ENCODE results near the gene ASIC4. TPM values are rescaled to one million over a fixed set of nuclear protein-coding genes. Genes with fewer than 3 reads are reported as not detected.

Gene ASIC4
- total RNA-seq, 1 experiment from 2014 or later: 0.79 TPM

DNA sequence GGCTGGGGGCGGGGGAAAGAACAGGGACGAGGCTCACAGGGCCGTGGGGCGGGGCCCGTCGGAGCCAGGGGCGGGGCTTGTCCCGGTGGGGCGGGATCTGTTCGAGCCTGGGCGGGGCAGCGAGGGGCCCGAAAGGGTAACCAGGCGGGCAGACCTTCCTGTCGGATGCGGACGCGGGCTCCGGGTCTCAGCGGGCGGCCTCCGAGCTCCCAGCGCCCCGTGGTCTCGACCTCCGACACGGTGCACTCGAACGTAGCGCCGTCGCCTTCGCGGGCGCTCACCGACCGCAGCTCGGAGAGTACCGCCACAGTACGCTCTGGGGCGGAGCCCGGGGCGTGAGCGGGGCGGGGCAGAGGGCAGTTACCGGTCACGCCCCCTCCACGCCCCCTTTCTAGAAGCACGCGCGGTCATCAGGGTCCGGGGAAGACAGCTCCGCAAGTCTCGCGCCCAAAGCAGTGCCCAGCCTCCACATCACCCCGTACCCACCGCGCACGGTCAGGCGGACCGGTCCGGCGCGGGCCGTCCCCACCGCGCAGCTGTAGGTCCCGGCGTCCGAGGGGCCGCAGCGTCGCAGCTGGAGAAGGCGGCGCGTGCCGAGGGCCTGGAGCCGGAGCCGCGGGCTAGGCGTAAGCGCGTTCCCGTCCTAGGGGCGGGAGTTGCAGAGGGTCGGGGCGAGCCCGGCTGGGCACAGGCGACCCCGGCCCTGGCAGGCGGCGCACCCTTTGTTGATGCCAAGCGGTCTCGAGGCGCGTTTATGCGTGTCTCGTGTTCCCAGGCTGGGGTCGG lies 38.3 kb downstream of the ASIC4 start (continued):
- TF ChIP-seq TEAD1 (CRISPR knock-in tag; IDR thresholded peaks at IDR 0.05) (0 out of 2 replicates have a peak, but pooled peaks have one; percentile 69), ZNF416 (CRISPR knock-in tag; IDR thresholded peaks at IDR 0.05) (no peak; the same call in 1 of the 2 replicates), RELA (CRISPR knock-in tag; IDR thresholded peaks at IDR 0.05; ENCODE audit: borderline replicate concordance) (peak; percentile 67; the same call in 1 of the 2 replicates), TP53 (CRISPR knock-in tag; IDR thresholded peaks at IDR 0.05) (peak; percentile 87; the same call in 1 of the 2 replicates), ZNF121 (CRISPR knock-in tag; IDR thresholded peaks at IDR 0.05) (no peak)

DNA sequence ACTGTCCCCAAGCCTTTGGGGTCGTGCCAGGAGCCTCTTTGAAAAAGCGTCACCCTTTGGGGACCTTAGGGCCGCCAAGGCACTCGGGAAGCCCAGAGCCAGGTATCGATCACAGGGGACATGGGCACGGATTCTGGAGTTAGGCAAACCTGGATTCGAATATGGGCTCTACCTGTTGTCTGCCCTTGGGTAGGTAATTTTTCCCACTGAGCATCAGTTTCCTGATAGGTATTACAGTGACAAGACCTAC lies 38.8 kb downstream of the ASIC4 start:
- ChIA-PET POLR2A (interaction anchor here (0.8 to 2.8 kb wide), 5 partner anchors 8 to 44 kb away, joined by 3 to 17 read pairs (median 14); partner anchors contain the start of genes CHPF, INHA, OBSL1 and STK11IP), CTCF (interaction anchor here (1.0 to 3.9 kb wide), 6 partner anchors 8 to 57 kb away, joined by 4 to 35 read pairs (median 7); partner anchors contain the start of genes CHPF and TMEM198)
- no peak for DNase-seq (ENCODE audit: low spot score)
- Mint-ChIP-seq H3K4me3 (peak overlapping the region; percentile 53), H3K36me3 (peaks cover 10% of the 10 kb centered on the region; the same call in 1 of the 2 replicates), H3K27ac (no peak overlapping the region), H3K4me1 (peaks cover 10% of the 10 kb centered on the region), H3K27me3 (ENCODE audit: low read depth) (peaks cover 38% of the 10 kb centered on the region), H3K9me3 (no peaks in the 10 kb centered on the region)
- TF ChIP-seq, protein P1, sequence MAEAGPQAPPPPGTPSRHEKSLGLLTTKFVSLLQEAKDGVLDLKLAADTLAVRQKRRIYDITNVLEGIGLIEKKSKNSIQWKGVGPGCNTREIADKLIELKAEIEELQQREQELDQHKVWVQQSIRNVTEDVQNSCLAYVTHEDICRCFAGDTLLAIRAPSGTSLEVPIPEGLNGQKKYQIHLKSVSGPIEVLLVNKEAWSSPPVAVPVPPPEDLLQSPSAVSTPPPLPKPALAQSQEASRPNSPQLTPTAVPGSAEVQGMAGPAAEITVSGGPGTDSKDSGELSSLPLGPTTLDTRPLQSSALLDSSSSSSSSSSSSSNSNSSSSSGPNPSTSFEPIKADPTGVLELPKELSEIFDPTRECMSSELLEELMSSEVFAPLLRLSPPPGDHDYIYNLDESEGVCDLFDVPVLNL (CRISPR knock-in tag; IDR thresholded peaks at IDR 0.05; ENCODE audit: borderline replicate concordance, low read depth): no peak
- TF ChIP-seq, protein P2, sequence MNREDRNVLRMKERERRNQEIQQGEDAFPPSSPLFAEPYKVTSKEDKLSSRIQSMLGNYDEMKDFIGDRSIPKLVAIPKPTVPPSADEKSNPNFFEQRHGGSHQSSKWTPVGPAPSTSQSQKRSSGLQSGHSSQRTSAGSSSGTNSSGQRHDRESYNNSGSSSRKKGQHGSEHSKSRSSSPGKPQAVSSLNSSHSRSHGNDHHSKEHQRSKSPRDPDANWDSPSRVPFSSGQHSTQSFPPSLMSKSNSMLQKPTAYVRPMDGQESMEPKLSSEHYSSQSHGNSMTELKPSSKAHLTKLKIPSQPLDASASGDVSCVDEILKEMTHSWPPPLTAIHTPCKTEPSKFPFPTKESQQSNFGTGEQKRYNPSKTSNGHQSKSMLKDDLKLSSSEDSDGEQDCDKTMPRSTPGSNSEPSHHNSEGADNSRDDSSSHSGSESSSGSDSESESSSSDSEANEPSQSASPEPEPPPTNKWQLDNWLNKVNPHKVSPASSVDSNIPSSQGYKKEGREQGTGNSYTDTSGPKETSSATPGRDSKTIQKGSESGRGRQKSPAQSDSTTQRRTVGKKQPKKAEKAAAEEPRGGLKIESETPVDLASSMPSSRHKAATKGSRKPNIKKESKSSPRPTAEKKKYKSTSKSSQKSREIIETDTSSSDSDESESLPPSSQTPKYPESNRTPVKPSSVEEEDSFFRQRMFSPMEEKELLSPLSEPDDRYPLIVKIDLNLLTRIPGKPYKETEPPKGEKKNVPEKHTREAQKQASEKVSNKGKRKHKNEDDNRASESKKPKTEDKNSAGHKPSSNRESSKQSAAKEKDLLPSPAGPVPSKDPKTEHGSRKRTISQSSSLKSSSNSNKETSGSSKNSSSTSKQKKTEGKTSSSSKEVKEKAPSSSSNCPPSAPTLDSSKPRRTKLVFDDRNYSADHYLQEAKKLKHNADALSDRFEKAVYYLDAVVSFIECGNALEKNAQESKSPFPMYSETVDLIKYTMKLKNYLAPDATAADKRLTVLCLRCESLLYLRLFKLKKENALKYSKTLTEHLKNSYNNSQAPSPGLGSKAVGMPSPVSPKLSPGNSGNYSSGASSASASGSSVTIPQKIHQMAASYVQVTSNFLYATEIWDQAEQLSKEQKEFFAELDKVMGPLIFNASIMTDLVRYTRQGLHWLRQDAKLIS (CRISPR knock-in tag; IDR thresholded peaks at IDR 0.05; ENCODE audit: borderline replicate concordance): no peak
- TF ChIP-seq, protein P3, sequence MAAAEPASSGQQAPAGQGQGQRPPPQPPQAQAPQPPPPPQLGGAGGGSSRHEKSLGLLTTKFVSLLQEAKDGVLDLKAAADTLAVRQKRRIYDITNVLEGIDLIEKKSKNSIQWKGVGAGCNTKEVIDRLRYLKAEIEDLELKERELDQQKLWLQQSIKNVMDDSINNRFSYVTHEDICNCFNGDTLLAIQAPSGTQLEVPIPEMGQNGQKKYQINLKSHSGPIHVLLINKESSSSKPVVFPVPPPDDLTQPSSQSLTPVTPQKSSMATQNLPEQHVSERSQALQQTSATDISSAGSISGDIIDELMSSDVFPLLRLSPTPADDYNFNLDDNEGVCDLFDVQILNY (CRISPR knock-in tag; IDR thresholded peaks at IDR 0.05): peak; percentile 14; the same call in 1 of the 2 replicates
- no peak for TF ChIP-seq GTF2I (CRISPR knock-in tag; conservative IDR thresholded peaks at IDR 0.05)
- ATAC-seq: no peak

DNA sequence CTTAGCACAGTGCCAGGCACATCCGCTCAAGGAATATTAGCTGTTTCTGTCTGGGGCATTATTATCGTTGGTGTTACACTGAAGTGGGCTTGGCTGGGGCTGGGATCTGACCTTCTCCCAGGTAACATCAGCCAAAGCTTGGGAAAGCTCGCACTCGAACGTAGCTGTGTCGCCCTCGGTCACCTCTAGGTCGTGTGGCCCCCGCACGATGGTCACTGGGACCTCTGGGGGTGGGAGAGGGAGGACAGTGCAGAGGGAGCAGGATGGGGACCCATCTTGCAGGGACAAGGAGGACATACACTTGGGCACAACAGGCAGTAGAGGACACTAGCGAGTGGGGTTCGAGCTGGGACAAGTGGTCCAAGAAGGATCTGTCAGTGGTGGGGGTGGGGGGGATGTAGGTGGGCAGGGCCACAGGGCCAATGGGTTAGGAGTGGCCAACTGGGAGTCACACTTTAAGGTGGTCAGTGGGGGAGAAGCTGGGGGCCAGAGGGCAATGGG lies 39.2 kb downstream of the ASIC4 start:
- no peak for ATAC-seq
- ChIA-PET CTCF (interaction anchor here (1.5 to 3.9 kb wide), 3 partner anchors 8 to 24 kb away, joined by 6 to 35 read pairs (median 15); no protein-coding TSS in a partner anchor), POLR2A (interaction anchor here (0.6 to 2.8 kb wide), 3 partner anchors 8 to 44 kb away, joined by 3 to 17 read pairs (median 14); partner anchors contain the start of genes OBSL1 and STK11IP)
- Mint-ChIP-seq H3K27ac (no peak overlapping the region), H3K27me3 (ENCODE audit: low read depth) (peaks cover 38% of the 10 kb centered on the region), H3K4me3 (peak overlapping the region; percentile 53), H3K4me1 (peaks cover 10% of the 10 kb centered on the region), H3K9me3 (no peaks in the 10 kb centered on the region), H3K36me3 (peaks cover 7% of the 10 kb centered on the region; the same call in 1 of the 2 replicates)
- no peak for DNase-seq (ENCODE audit: low spot score)
- TF ChIP-seq, protein P4, sequence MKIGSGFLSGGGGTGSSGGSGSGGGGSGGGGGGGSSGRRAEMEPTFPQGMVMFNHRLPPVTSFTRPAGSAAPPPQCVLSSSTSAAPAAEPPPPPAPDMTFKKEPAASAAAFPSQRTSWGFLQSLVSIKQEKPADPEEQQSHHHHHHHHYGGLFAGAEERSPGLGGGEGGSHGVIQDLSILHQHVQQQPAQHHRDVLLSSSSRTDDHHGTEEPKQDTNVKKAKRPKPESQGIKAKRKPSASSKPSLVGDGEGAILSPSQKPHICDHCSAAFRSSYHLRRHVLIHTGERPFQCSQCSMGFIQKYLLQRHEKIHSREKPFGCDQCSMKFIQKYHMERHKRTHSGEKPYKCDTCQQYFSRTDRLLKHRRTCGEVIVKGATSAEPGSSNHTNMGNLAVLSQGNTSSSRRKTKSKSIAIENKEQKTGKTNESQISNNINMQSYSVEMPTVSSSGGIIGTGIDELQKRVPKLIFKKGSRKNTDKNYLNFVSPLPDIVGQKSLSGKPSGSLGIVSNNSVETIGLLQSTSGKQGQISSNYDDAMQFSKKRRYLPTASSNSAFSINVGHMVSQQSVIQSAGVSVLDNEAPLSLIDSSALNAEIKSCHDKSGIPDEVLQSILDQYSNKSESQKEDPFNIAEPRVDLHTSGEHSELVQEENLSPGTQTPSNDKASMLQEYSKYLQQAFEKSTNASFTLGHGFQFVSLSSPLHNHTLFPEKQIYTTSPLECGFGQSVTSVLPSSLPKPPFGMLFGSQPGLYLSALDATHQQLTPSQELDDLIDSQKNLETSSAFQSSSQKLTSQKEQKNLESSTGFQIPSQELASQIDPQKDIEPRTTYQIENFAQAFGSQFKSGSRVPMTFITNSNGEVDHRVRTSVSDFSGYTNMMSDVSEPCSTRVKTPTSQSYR (CRISPR knock-in tag; IDR thresholded peaks at IDR 0.05): no peak
- TF ChIP-seq ZNF416 (CRISPR knock-in tag; IDR thresholded peaks at IDR 0.05): no peak
- no peak for TF ChIP-seq JUN (CRISPR knock-in tag; IDR thresholded peaks at IDR 0.05)
- TF ChIP-seq, protein P5, sequence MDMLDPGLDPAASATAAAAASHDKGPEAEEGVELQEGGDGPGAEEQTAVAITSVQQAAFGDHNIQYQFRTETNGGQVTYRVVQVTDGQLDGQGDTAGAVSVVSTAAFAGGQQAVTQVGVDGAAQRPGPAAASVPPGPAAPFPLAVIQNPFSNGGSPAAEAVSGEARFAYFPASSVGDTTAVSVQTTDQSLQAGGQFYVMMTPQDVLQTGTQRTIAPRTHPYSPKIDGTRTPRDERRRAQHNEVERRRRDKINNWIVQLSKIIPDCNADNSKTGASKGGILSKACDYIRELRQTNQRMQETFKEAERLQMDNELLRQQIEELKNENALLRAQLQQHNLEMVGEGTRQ (CRISPR knock-in tag; IDR thresholded peaks at IDR 0.05): no peak
- no peak for TF ChIP-seq ZNF317 (CRISPR knock-in tag; IDR thresholded peaks at IDR 0.05; ENCODE audit: borderline replicate concordance, low read depth)
- TF ChIP-seq, protein P6, sequence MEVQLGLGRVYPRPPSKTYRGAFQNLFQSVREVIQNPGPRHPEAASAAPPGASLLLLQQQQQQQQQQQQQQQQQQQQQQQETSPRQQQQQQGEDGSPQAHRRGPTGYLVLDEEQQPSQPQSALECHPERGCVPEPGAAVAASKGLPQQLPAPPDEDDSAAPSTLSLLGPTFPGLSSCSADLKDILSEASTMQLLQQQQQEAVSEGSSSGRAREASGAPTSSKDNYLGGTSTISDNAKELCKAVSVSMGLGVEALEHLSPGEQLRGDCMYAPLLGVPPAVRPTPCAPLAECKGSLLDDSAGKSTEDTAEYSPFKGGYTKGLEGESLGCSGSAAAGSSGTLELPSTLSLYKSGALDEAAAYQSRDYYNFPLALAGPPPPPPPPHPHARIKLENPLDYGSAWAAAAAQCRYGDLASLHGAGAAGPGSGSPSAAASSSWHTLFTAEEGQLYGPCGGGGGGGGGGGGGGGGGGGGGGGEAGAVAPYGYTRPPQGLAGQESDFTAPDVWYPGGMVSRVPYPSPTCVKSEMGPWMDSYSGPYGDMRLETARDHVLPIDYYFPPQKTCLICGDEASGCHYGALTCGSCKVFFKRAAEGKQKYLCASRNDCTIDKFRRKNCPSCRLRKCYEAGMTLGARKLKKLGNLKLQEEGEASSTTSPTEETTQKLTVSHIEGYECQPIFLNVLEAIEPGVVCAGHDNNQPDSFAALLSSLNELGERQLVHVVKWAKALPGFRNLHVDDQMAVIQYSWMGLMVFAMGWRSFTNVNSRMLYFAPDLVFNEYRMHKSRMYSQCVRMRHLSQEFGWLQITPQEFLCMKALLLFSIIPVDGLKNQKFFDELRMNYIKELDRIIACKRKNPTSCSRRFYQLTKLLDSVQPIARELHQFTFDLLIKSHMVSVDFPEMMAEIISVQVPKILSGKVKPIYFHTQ (CRISPR knock-in tag; IDR thresholded peaks at IDR 0.05): no peak

Data from WTC11 (cell line).